GM23338 (cell line): ENCODE data around the gene KIR2DL1. TPM values are rescaled to one million over a fixed set of nuclear protein-coding genes. Genes with fewer than 3 reads are reported as not detected.

Experiments
- ATAC-seq: fragments of 200-7000 bp; cut with Tn5 transposase; 3 replicates; pipeline ENCODE4 v1.9.1; 2020
- DNase-seq: peaks from one replicate; pipeline ENCODE4 v3.0.0-alpha.2; 2015; ENCODE audit warnings: low spot score
- H2AFZ ChIP-seq: fragments of 200-600 bp; sonication (generic); 2 replicates; pipeline ENCODE4 v1.8.0; 2016; ENCODE audit warnings: antibody characterized with exemption, mild to moderate bottlenecking, moderate library complexity
- H3F3A ChIP-seq: fragments of 200-600 bp; sonication (generic); replicated peaks from 2 replicates; pipeline ENCODE4 v1.8.0; 2017; ENCODE audit warnings: antibody characterized with exemption, mixed run types, low read depth
- H3K27ac ChIP-seq: fragments of 200-600 bp; sonication (generic); 2 replicates; pipeline ENCODE4 v1.6.1; 2016; ENCODE audit warnings: low read depth
- H3K27me3 ChIP-seq: fragments of 200-600 bp; sonication (generic); 2 replicates; pipeline ENCODE4 v1.8.0; 2016; ENCODE audit warnings: mild to moderate bottlenecking, mixed run types, moderate library complexity; ENCODE audit not compliant: insufficient read depth
- H3K36me3 ChIP-seq: fragments of 200-600 bp; sonication (generic); 2 replicates; pipeline ENCODE4 v1.8.0; 2016; ENCODE audit warnings: mild to moderate bottlenecking; ENCODE audit not compliant: insufficient read depth
- H3K4me1 ChIP-seq: fragments of 200-600 bp; sonication (generic); 2 replicates; pipeline ENCODE4 v1.8.0; 2016; ENCODE audit warnings: mild to moderate bottlenecking, moderate library complexity; ENCODE audit not compliant: insufficient read depth
- H3K4me2 ChIP-seq: fragments of 200-600 bp; sonication (generic); 2 replicates; pipeline ENCODE4 v1.7.1; 2017; ENCODE audit warnings: mixed run types
- H3K4me3 ChIP-seq: fragments of 200-600 bp; sonication (generic); 2 replicates; pipeline ENCODE4 v1.6.1; 2016; ENCODE audit warnings: mixed run types
- H3K79me2 ChIP-seq: fragments of 200-600 bp; sonication (generic); replicated peaks from 2 replicates; pipeline ENCODE4 v1.8.0; 2017; ENCODE audit warnings: mild to moderate bottlenecking; ENCODE audit not compliant: insufficient read depth
- H3K9me2 ChIP-seq: fragments of 200-600 bp; sonication (generic); 2 replicates; pipeline ENCODE4 v1.8.0; 2017; ENCODE audit not compliant: insufficient read depth
- H4K20me1 ChIP-seq: fragments of 200-600 bp; sonication (generic); replicated peaks from 2 replicates; pipeline ENCODE4 v1.8.0; 2017; ENCODE audit warnings: mild to moderate bottlenecking; ENCODE audit not compliant: insufficient read depth
- H3K27ac Mint-ChIP-seq: 2 replicates; pipeline ENCODE4 v1.8.0; 2020; ENCODE audit warnings: inconsistent platforms, mild to moderate bottlenecking, moderate library complexity, mixed read lengths
- H3K27me3 Mint-ChIP-seq: 3 replicates; pipeline ENCODE4 v1.8.0; 2022; ENCODE audit warnings: low read depth, mild to moderate bottlenecking, moderate library complexity, mixed read lengths, inconsistent platforms; ENCODE audit not compliant: insufficient read depth, poor library complexity
- H3K36me3 Mint-ChIP-seq: 3 replicates; pipeline ENCODE4 v1.8.0; 2021; ENCODE audit warnings: low read depth, mild to moderate bottlenecking, inconsistent platforms, moderate library complexity, mixed read lengths
- H3K4me1 Mint-ChIP-seq: 3 replicates; pipeline ENCODE4 v1.8.0; 2020; ENCODE audit warnings: mild to moderate bottlenecking, inconsistent platforms, mixed read lengths
- H3K4me3 Mint-ChIP-seq: 3 replicates; pipeline ENCODE4 v1.8.0; 2021; ENCODE audit warnings: moderate library complexity, mild to moderate bottlenecking, inconsistent platforms, mixed read lengths
- H3K9me3 Mint-ChIP-seq: 3 replicates; pipeline ENCODE4 v1.8.0; 2020; ENCODE audit warnings: moderate library complexity, mild to moderate bottlenecking, inconsistent platforms, mixed read lengths
- CREB1 ChIP-seq: fragments of 250-450 bp; sonication (Bioruptor Pico); IDR thresholded peaks from 2 replicates; pipeline ENCODE4 v1.5.0; 2020; ENCODE audit warnings: low read depth, mild to moderate bottlenecking, moderate library complexity
- CTCF ChIP-seq, 2 experiments: fragments of 200-600 bp in 1 of 2; sonication (generic) in 1 of 2; conservative IDR thresholded peaks; 2 replicates each; pipeline versions ENCODE4 v1.5.1 to v1.6.1; 2016 to 2017; ENCODE audit warnings: antibody characterized with exemption in 2 of 2, low read depth in 2 of 2, mild to moderate bottlenecking in 2 of 2, moderate library complexity in 1 of 2
- ETS1 ChIP-seq: IDR thresholded peaks from 2 replicates; pipeline ENCODE4 v1.6.1; 2016; ENCODE audit warnings: antibody characterized with exemption
- EZH2 ChIP-seq: fragments of 200-600 bp; sonication (generic); IDR thresholded peaks from one replicate; pipeline ENCODE4 v1.8.0; 2017; ENCODE audit warnings: antibody characterized with exemption, mild to moderate bottlenecking, low read depth; ENCODE audit not compliant: unreplicated experiment
- EZH2phosphoT487 ChIP-seq: fragments of 200-600 bp; sonication (generic); IDR thresholded peaks from one replicate; pipeline ENCODE4 v1.8.1; 2018; ENCODE audit warnings: antibody characterized with exemption; ENCODE audit not compliant: unreplicated experiment
- JUNB ChIP-seq: IDR thresholded peaks from one replicate; pipeline ENCODE4 v1.6.1; 2016; ENCODE audit warnings: antibody characterized with exemption; ENCODE audit not compliant: unreplicated experiment
- NANOG ChIP-seq: IDR thresholded peaks from 2 replicates; pipeline ENCODE4 v1.6.1; 2016; ENCODE audit warnings: antibody characterized with exemption, borderline replicate concordance
- POLR2AphosphoS5 ChIP-seq: IDR thresholded peaks from 2 replicates; pipeline ENCODE4 v1.6.1; 2016; ENCODE audit warnings: antibody characterized with exemption, low read depth
- REST ChIP-seq: IDR thresholded peaks from one replicate; pipeline ENCODE4 v1.6.1; 2018; ENCODE audit warnings: antibody characterized with exemption; ENCODE audit not compliant: unreplicated experiment
- STAT1 ChIP-seq: IDR thresholded peaks from one replicate; pipeline ENCODE4 v1.6.1; 2016; ENCODE audit warnings: antibody characterized with exemption; ENCODE audit not compliant: unreplicated experiment
- ZNF114 ChIP-seq: fragments of 250-450 bp; sonication (Bioruptor Pico); IDR thresholded peaks from 2 replicates; pipeline ENCODE4 v1.5.0; 2020; ENCODE audit warnings: mild to moderate bottlenecking, moderate library complexity
- ZNF331 ChIP-seq: fragments of 250-450 bp; sonication (Bioruptor Pico); IDR thresholded peaks from 2 replicates; pipeline ENCODE4 v1.5.0; 2020; ENCODE audit warnings: low read depth, mild to moderate bottlenecking, moderate library complexity
- polyA plus RNA-seq: library from polyadenylated mRNA; unstranded; fragments of >200 nt; fragmentation: Nextera tagmentation; extraction: Ambion mirVana; gene quantifications from 2 replicates; pipeline ENCODE4 v1.2.1, GENCODE V29; 2016
- total RNA-seq: library from RNA; depleted of rRNA; stranded (reverse); fragments of >200 nt; shearing (Covaris generic); gene quantifications from 2 replicates; pipeline ENCODE4 v1.2.3, GENCODE V29; 2014

KIR2DL1 gene
- total and polyA plus RNA-seq, 2 experiments from 2014 or later, result not detected

- TF ChIP-seq ETS1, result no peak
- TF ChIP-seq NANOG, result no peak
Measured at GRCh38 chr19:54724142-54724541, 45.5 kb upstream of the KIR2DL1 start, which contains the start of gene KIR3DL3 (continued).

- H3K27me3 ChIP-seq, result no peaks in the 10 kb centered on the region
- TF ChIP-seq NANOG (no peak), CTCF (conservative IDR thresholded peaks at IDR 0.05; ENCODE audit: low read depth in 2 of 2) (no peak), EZH2 (no peak), STAT1 (no peak), ZNF331 (CRISPR knock-in tag) (no peak), POLR2AphosphoS5 (no peak)
- H2AFZ ChIP-seq, result no peak overlapping the region
- ATAC-seq (no peak), DNase-seq (no peak)
- no peak overlapping the region for H3K4me2 ChIP-seq
- Mint-ChIP-seq H3K27ac (no peak overlapping the region), H3K27me3 (peaks cover 7% of the 10 kb centered on the region), H3K36me3 (peaks cover 50% of the 10 kb centered on the region), H3K4me1 (no peaks in the 10 kb centered on the region), H3K4me3 (no peak overlapping the region), H3K9me3 (peaks cover 100% of the 10 kb centered on the region)
- no peak overlapping the region for H3K4me3 ChIP-seq
- no peaks in the 10 kb centered on the region for H3K9me2 ChIP-seq
- no peaks in the 10 kb centered on the region for H3F3A ChIP-seq
- H3K4me1 ChIP-seq, result no peaks in the 10 kb centered on the region
- H3K27ac ChIP-seq, result no peak overlapping the region
- no peaks in the 10 kb centered on the region for H4K20me1 ChIP-seq
- H3K36me3 ChIP-seq, result peaks cover 6% of the 10 kb centered on the region; the same call in 1 of the 2 replicates
- H3K79me2 ChIP-seq, result no peaks in the 10 kb centered on the region
Measured at GRCh38 chr19:54724644-54725043, 44.9 kb upstream of the KIR2DL1 start.

GRCh38 chr19:54725321-54725720 lies 44.3 kb upstream of the KIR2DL1 start:
- Histone ChIP-seq H3K27ac (no peak overlapping the region), H3K4me3 (no peak overlapping the region), H4K20me1 (no peaks in the 10 kb centered on the region), H3F3A (no peaks in the 10 kb centered on the region), H3K9me2 (no peaks in the 10 kb centered on the region), H3K4me1 (no peaks in the 10 kb centered on the region), H3K27me3 (no peaks in the 10 kb centered on the region), H3K36me3 (peaks cover 6% of the 10 kb centered on the region; the same call in 1 of the 2 replicates), H2AFZ (no peak overlapping the region), H3K4me2 (no peak overlapping the region), H3K79me2 (no peaks in the 10 kb centered on the region)
- DNase-seq (no peak), ATAC-seq (no peak)
- Mint-ChIP-seq H3K27me3 (peaks cover 7% of the 10 kb centered on the region), H3K4me3 (no peak overlapping the region), H3K4me1 (no peaks in the 10 kb centered on the region), H3K27ac (no peak overlapping the region), H3K9me3 (peaks cover 99% of the 10 kb centered on the region), H3K36me3 (peaks cover 50% of the 10 kb centered on the region)
- TF ChIP-seq EZH2 (no peak), REST (no peak), STAT1 (no peak), JUNB (no peak), ZNF114 (CRISPR knock-in tag) (no peak), EZH2phosphoT487 (no peak), CREB1 (no peak), CTCF (conservative IDR thresholded peaks at IDR 0.05; ENCODE audit: low read depth in 2 of 2) (no peak)
